Measurements from ENCODE around the gene GPATCH8.
A peak's percentile ranks its signal among the peaks of the same experiment; 100 is the strongest.
"Not testable (repeated sequence)": the region's sequence is repeated elsewhere in the genome, so short reads cannot be mapped to it uniquely, and the experiment has no call there.

The GPATCH8 gene

GRCh38 chr17:44527102-44527501, 23.9 kb upstream of the GPATCH8 start:
- no peak for DNase-seq

GRCh38 chr17:44523672-44523972, 20.4 kb upstream of the GPATCH8 start:
- DNase-seq: no peak

GRCh38 chr17:44522883-44523671, 19.9 kb upstream of the GPATCH8 start:
- peak; percentile 13 for DNase-seq

GRCh38 chr17:44518032-44518431, 14.8 kb upstream of the GPATCH8 start:
- no peak for DNase-seq

GRCh38 chr17:44511241-44512134, 8.3 kb upstream of the GPATCH8 start:
- not testable (repeated sequence) for DNase-seq

- DNase-seq: not testable (repeated sequence)
Observed at GRCh38 chr17:44506939-44507604, 3.9 kb upstream of the GPATCH8 start.

GRCh38 chr17:44502598-44503146, 534 bp downstream of the GPATCH8 start:
- DNase-seq: no peak

GRCh38 chr17:44501866-44502375, 1.3 kb downstream of the GPATCH8 start:
- DNase-seq: no peak

- DNase-seq: no peak
Observed at GRCh38 chr17:44499722-44500121, 3.5 kb downstream of the GPATCH8 start.

GRCh38 chr17:44496815-44497214, 6.4 kb downstream of the GPATCH8 start:
- DNase-seq: no peak

- DNase-seq: no peak
Observed at GRCh38 chr17:44493339-44493738, 9.9 kb downstream of the GPATCH8 start.

- DNase-seq: no peak
Observed at GRCh38 chr17:44492706-44493272, 10.4 kb downstream of the GPATCH8 start.

GRCh38 chr17:44489581-44489980, 13.6 kb downstream of the GPATCH8 start:
- DNase-seq: no peak

- DNase-seq: no peak
Observed at GRCh38 chr17:44487170-44487569, 16.0 kb downstream of the GPATCH8 start.

GRCh38 chr17:44473367-44473766, 29.8 kb downstream of the GPATCH8 start:
- DNase-seq: no peak

GRCh38 chr17:44469676-44470075, 33.5 kb downstream of the GPATCH8 start:
- no peak for DNase-seq

GRCh38 chr17:44467108-44467507, 36.1 kb downstream of the GPATCH8 start:
- DNase-seq: no peak

GRCh38 chr17:44466339-44466738, 36.9 kb downstream of the GPATCH8 start:
- DNase-seq: no peak

- no peak for DNase-seq
Observed at GRCh38 chr17:44465897-44466296, 37.3 kb downstream of the GPATCH8 start.

GRCh38 chr17:44465276-44465675, 37.9 kb downstream of the GPATCH8 start:
- DNase-seq: no peak

- DNase-seq: no peak
Observed at GRCh38 chr17:44464037-44464436, 39.2 kb downstream of the GPATCH8 start.

- no peak for DNase-seq
Observed at GRCh38 chr17:44451832-44452231, 51.4 kb downstream of the GPATCH8 start.
